CD4-positive, alpha-beta T cell treated with Interleukin-4 for 1 hour (primary cell): Measurements from ENCODE around the gene TAF7.
"Not testable (repeated sequence)": the region's sequence is repeated elsewhere in the genome, so short reads cannot be mapped to it uniquely, and the experiment has no call there.

ENCODE experiments used
- DNase-seq, 2 donors: peaks; one replicate each; pipeline ENCODE4 v3.0.0-alpha.2; 2020 to 2022

The TAF7 gene

DNA sequence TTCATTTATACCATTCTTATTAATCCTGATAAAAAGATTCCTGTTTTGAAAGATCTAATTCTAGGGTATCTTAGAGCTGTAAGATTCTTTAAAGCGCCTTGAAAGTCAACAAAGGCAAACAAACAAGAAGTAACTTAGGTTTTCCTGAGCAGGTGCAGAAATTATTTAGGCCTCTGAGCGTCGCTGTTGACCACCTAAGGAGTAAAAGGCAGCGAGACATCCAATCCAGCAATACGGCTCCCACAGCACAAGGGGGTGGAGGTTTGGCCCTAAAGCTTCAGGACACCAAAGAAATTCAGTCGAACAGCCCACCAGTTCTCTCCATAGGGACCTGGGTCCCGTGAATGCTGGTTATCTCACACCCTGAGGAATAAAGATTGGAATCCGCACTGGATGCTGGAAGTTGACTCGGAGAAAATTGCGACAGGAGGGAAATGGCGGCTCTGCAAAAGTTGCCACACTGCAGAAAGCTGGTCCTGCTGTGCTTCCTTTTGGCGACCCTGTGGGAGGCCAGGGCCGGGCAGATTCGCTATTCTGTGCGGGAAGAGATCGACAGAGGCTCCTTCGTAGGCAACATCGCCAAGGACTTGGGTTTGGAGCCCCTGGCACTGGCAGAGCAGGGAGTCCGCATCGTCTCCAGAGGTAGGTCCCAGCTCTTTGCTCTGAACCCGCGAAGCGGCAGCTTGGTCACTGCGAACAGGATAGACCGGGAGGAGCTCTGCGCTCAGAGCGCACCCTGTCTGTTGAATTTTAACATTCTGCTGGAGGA is 18.1 kb upstream of the TAF7 start, which contains the start of gene PCDHGA2:
Gene PCDHGA2 (plus strand): TSS at position 223 of the 769 bp plus-strand sequence.
- DNase-seq: no peak

DNA sequence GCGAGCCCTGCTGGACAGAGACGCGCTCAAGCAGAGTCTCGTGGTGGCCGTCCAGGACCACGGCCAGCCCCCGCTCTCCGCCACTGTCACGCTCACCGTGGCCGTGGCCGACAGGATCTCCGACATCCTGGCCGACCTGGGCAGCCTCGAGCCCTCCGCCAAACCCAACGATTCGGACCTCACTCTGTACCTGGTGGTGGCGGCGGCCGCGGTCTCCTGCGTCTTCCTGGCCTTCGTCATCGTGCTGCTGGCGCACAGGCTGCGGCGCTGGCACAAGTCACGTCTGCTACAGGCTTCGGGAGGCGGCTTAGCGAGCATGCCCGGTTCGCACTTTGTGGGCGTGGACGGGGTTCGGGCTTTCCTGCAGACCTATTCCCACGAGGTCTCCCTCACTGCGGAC is 12.0 kb upstream of the TAF7 start:
- DNase-seq: not testable (repeated sequence)

DNA sequence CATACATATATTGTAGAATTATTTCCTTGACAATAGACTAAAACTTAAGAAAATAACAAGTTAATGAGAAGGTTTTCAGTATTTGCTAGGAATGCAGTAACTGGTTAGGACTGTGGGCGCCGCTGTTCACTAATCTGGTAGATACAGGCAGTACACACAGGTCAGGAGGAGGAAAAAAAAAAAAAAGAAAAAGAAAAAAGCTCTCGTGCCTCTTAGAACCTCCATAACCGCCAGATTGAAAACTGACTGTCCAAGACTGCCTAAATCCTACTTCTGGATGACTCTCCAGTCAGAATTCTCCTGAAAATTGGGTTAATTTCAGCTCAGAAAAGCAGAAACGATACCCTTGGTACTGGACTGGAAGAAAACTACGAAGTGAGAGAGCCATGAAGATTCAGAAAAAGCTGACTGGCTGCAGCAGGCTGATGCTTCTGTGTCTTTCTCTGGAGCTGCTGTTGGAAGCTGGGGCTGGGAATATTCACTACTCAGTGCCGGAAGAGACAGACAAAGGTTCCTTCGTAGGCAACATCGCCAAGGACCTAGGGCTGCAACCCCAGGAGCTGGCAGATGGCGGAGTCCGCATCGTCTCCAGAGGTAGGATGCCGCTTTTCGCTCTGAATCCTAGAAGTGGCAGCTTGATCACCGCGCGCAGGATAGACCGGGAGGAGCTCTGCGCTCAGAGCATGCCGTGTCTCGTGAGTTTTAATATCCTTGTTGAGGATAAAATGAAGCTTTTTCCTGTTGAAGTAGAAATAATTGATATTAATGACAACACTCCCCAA is 9.9 kb upstream of the TAF7 start, which contains the start of gene PCDHGA1:
Gene PCDHGA1 (plus strand): TSS at position 216 of the 782 bp plus-strand sequence.
- peak; percentile 28 to 42 for DNase-seq

DNA sequence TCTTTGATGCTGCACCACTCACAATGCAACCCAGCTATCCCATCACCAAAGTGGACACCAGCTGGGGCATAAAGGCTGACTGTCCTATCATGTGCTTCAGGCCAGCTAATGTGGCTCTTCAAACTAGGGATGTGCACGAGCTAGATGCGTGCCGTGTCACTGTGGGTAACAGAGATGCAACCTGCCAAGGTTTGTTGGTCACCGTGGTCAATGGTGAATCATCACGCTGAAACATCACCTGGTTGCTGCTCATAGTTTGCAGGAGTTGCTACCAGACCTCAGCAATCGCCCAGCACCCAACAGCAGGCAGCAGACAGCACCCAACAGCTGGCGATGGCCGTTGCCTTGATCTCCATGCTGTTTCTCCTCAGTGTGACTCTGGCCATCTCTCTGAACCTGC is 7.6 kb upstream of the TAF7 start:
- DNase-seq: no peak

DNA sequence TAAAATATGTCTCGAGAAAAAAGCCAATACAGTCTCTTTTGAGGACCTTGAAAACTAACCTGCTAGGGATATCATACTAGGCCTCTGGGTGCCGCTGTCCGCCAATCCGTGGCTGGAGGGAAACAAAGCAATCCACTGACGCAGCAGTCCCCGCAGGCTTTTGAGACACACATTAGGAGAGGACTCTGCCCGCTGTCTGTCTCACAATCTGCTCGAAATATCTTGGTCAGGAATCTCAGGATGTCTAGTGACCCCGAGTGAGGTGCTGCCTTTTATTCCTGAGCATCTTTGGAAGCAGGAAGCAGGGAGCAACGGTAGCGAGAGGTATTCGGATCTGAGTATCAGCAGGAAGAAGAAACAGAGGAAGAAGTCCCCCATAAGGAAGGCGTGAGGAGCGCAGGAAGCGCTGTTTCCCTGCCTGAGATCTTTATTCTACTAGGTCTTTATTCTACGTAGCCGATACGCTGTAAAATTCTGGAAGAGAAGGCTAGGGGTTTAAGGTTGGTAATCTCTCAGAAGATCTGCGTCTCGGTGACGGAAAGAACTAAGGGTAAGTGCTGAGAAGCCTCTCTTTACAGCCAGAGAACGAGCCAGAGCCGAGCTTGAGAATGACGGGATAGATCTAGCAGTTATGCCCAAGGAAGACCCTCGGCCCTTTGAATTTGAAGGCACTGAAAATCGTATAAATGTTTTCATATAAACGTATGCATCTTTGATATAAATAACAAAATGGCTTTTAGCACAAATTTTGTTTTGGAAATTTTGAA is 5.7 kb upstream of the TAF7 start:
- peak; percentile 74 to 77 for DNase-seq

- no peak for DNase-seq
Observed at GRCh38 chr5:141322261-141322660, 1.7 kb upstream of the TAF7 start.

- DNase-seq: no peak
Observed at GRCh38 chr5:141319699-141320098, 885 bp downstream of the TAF7 start.

- no peak for DNase-seq
Observed at GRCh38 chr5:141319202-141319601, 1.4 kb downstream of the TAF7 start.

DNA sequence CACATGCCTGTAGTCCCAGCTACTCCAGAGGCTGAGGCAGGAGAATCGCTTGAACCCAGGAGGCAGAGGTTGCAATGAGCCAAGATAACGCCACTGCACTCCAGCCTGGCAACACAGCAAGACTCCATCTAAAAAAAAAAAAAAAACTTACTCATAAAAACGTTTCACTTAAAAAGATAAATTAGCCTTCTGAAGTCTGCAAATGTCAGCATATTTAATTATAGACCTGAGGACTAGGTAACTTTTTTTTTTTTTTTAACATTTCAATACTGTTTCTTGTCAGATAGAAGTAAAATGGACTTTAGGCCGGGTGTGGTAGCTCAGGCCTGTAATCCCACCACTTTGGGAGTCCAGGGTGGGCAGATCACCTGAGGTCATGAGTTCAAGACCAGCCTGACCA is 3.6 kb downstream of the TAF7 start:
- DNase-seq: not testable (repeated sequence)

DNA sequence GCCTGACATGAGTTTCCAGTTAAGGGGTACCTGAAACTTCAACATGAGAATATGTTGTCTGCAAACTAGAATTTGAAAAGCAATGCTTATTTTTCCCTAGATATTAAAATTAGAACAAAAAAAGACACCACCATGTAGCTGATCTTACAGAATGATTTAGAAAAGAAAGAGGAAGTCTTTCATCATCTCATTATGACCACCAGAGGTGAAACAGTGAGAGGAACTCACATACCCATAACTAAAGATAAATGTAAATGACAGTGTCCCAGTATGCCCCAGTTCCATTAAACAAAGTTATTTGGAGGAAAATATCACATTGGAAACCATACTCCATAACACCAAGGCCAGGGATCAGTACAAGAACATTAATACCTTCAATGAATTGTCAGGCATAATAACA is 6.9 kb downstream of the TAF7 start:
- no peak for DNase-seq

DNA sequence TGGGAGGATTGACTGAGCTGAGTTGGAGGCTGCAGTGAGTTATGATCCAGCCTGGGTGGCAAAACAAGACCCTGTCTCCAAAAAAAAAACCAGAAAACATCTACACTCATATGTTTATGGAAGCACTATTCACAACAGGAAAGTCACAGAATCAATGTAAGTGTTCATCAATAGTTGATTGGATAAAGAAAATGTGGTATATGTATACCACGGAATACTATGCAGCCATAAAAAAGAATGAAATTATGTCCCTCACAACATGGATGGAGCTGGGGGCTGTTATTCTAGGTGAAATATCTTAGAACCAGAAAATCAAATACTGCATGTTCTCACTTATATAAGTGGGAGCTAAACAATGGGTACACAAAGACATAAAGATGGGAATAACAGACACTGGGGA is 14.0 kb downstream of the TAF7 start:
- DNase-seq: no peak

- DNase-seq: no peak
Observed at GRCh38 chr5:141303756-141304155, 16.8 kb downstream of the TAF7 start, which contains the start of gene SLC25A2. TSS of gene SLC25A2 (minus strand) at chr5:141304049. CDS start at chr5:141303865, 184 bp downstream.

DNA sequence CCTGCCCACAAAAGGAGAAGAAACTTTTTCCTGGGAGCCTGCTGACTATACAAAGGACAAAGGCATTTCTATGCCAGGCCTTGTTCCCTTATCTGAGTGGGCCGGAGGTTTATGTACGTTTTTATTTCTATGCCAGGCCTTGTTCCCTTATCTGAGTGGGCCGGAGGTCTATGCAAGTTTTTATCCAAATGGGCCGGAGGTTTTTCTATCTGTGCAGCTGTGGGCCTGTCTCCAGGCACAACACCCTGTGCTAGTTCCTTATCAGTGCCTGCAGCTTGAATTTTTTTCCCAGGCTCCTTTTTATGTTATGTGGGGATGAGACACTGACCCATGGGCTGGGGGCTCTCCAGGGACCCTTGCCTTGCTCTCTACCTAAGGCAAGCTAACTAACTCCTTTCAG is 22.2 kb downstream of the TAF7 start:
- no peak for DNase-seq

GRCh38 chr5:141272906-141273305 is 47.7 kb downstream of the TAF7 start:
- DNase-seq: no peak

DNA sequence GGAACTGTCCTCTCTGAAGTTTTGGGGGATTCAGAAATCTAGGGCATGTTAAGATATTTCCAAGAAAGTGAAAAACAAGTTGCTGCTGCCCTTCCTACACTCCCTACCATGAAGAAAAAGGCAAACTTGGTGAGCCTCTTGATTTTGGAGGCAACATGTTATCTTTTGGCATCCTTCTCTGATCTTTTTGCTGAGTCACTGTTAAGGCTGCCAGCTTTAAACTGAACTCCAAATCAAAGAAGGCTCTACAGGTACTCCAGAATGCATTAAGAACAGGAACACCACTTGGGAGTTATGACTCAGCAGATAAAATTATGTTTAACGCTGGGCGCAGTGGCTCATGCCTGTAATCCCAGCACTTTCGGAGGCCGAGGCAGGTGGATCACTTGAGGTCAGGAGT is 51.4 kb downstream of the TAF7 start:
- DNase-seq: no peak
